ENCODE measurements around the gene FBXL20.

FBXL20 gene

GRCh38 chr17:39402890-39403605, 1.6 kb upstream of the FBXL20 start:
- no peak overlapping the region for H3K4me3 ChIP-seq (replicated peaks in 1 of 2; ENCODE audit: low read depth in 2 of 2, low read length in 2 of 2)
- no peak for DNase-seq (ENCODE audit: low read depth in 2 of 2)
- TF ChIP-seq CTCF (IDR thresholded peaks at IDR 0.05; ENCODE audit: low read depth, low read length), result no peak

DNA sequence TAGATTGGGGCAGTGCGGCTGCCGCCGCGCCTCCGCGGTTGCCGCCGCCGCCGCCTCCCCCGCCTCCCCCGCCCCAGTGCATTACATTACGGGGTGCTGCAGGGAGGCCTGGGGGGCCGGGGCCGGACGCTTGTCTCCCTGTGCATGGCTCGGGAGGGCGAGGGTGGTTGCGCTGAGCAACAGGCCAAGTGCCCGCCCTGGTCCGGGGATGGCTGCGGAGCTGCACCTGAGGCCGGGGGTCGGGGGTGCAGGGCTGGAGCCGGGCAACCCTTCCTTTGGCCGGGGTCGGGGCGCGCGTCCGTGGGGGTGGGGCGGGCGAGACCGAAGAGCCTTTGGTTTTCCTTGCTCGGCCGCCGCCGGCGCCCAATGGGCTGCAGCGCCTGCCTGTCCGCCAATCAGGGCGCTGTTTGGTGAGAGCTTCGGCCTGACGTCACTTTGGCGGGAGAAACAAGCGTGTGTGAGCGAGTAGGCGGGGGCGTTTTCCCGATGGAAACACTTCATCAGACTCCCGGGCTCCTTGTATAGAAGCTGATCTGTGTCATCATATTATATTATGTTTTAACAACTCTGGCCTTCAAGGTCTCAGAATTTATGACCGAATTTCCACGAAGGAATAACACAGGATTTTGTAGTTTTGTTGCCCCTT, 941 bp upstream of the FBXL20 start:
- no peak for TF ChIP-seq CTCF (IDR thresholded peaks at IDR 0.05; ENCODE audit: low read depth, low read length)
- peak overlapping the region; percentile 92 to 93 for H3K4me3 ChIP-seq (replicated peaks in 1 of 2; ENCODE audit: low read depth in 2 of 2, low read length in 2 of 2)
- peak; percentile 93 to 95 for DNase-seq (ENCODE audit: low read depth in 2 of 2)

GRCh38 chr17:39400547-39401411, 647 bp downstream of the FBXL20 start:
- no peak for TF ChIP-seq CTCF (IDR thresholded peaks at IDR 0.05; ENCODE audit: low read depth, low read length)
- H3K4me3 ChIP-seq (replicated peaks in 1 of 2; ENCODE audit: low read depth in 2 of 2, low read length in 2 of 2), result peak overlapping the region; percentile 93
- peak; percentile 9 to 18 for DNase-seq (ENCODE audit: low read depth in 2 of 2)

DNA sequence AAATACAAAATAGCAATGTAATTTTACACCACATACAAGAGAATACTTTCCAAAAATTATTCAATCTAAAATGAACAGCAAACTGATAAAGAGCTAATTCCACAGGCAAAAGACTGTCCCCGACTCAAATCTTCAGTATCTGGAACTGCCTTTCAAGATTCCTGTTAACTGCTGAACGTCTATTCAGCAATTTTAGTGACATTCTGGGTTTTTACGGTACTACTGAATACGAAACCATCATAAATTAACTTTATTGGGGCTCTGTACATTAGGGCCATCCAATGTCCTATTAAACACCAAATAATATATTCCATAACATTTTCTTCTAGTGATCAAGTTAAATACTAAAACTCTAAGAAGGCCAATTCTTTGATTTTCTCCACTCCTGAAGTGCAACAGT, 1.6 kb downstream of the FBXL20 start:
- H3K4me3 ChIP-seq (replicated peaks in 1 of 2; ENCODE audit: low read depth in 2 of 2, low read length in 2 of 2), result no peak overlapping the region

DNA sequence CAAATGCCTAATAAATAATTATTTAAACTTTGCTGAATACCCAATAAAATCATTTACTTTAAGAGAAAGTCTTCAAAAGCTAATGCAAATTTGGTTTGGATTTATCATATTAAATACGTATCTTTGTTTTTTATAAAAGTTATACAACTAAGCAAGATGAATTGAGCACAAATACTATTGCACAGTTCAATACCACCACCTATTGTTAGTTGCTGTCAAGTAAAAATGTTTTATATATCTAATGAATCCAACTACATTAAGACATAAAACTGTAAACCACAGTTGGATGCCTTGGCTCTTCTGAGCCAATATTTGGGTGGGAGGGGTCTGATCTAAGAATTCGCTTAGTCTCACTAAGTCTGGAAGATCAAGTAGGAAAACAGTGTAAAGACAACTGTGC, 7.7 kb downstream of the FBXL20 start:
- TF ChIP-seq CTCF (IDR thresholded peaks at IDR 0.05; ENCODE audit: low read depth, low read length), result no peak
- no peak overlapping the region for H3K4me3 ChIP-seq (replicated peaks in 1 of 2; ENCODE audit: low read depth in 2 of 2, low read length in 2 of 2)
- peak; percentile 22 to 31 for DNase-seq (ENCODE audit: low read depth in 2 of 2)

More for the DNA sequence above, 1.6 kb downstream of the FBXL20 start:
- no peak for DNase-seq (ENCODE audit: low read depth in 2 of 2)
- TF ChIP-seq CTCF (IDR thresholded peaks at IDR 0.05; ENCODE audit: low read depth, low read length), result no peak

DNA sequence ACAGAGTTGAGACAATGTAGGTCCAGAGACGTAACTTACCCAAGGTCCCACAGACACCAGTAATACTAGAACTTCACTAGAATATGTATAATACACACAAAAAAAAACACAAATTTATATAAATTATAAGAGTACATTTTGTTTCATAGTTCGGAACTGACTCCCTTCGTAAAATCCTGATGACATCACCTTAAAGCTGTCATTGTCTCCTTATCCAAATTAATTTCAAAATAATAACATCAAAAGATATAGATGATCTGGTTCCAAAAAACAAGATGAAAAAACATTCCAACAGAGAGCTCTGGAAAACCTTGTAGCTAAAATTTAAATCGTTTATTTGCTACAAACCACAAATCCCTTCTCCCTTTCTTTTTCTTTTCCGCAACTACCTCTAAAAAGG, 10.0 kb downstream of the FBXL20 start:
- TF ChIP-seq CTCF (IDR thresholded peaks at IDR 0.05; ENCODE audit: low read depth, low read length), result no peak
- H3K4me3 ChIP-seq (replicated peaks in 1 of 2; ENCODE audit: low read depth in 2 of 2, low read length in 2 of 2), result no peak overlapping the region
- no peak for DNase-seq (ENCODE audit: low read depth in 2 of 2)

Data from cardiac fibroblast (primary cell).